T-helper 1 cell (primary cell): ENCODE data around the gene ITSN1.

ENCODE experiments used
- DNase-seq, 5 donors: peaks; one replicate each; pipeline ENCODE4 v3.0.0-alpha.2; 2012 to 2020

ITSN1 gene

DNA sequence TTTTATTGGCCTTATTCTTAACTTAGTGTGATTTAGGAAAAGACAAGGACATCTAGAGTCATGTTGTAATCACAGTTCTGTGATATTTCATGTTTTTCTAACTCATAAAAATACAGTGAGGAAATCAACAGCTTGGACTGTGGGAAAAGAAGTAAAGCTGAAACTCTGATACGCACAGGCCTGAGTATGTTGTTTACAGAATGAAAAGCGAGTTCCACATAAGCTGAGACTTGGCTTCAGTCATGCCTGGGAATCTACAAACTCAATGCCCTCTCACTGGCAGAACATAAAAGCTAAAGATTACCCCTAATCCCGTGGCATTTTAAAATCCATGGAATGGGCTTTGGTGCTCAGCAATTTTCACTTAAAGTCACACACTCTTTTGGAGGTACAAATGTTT is 296.9 kb downstream of the ITSN1 start:
- no peak for DNase-seq

- DNase-seq: peak in 1 of 5 donors; percentile 33
These were observed 298.0 kb downstream of the ITSN1 start for GRCh38 chr21:33940164-33940880.

- DNase-seq: no peak
These were observed 298.6 kb downstream of the ITSN1 start for GRCh38 chr21:33940881-33941245.

- no peak for DNase-seq
These were observed 300.1 kb downstream of the ITSN1 start for GRCh38 chr21:33942426-33942825.

DNA sequence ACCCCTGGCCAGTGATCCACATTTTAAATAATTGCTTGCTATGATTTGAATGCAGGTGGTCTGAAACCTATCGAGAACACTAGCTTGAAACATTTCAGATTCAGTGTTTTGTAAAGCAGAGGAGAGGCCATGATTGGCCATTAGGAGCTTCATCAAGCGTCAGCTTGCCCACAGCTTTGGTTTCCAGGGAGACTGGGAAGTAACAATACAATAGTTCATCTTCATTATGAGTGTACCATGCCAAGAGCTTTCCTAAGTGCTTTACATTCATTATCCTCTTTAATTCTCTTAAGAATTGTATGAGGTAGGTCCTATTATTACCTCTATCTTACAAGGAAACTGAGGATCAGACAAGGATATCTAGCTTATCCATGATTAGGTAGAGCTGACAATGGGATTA is 301.0 kb downstream of the ITSN1 start:
- no peak for DNase-seq

- no peak for DNase-seq
These were observed 302.0 kb downstream of the ITSN1 start for GRCh38 chr21:33944185-33944763.

DNA sequence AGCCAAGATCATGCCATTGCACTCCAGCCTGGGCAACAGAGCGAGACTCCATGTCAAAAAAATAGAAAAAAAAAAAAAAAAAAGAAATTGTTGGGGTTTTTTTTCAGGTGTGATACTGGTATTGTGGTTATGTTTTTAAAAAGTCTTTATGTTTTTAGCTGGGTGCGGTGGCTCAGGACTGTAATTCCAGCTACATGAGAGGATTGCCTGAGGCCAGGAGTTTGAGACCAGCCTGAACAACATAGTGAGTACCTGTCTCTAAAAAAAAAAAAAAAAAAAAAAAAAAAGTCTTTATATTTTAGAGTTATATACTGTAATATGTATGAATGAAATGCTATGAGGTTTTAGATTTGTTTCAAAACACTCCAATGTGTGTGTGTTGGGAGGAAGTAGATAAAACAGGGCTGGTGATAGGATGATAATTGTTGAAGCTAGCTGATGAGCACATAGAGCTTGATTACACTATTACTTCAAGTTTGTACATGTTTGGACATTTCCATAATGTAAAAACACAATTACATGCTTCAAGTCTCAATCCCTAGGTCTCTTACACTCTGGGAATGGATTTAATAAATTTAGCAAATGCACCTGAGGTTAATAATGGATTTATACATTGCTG is 303.5 kb downstream of the ITSN1 start:
- DNase-seq: peak in 1 of 5 donors; percentile 35

GRCh38 chr21:33947451-33948095 is 305.3 kb downstream of the ITSN1 start:
- peak; percentile 75 to 95 (median 84) for DNase-seq

DNA sequence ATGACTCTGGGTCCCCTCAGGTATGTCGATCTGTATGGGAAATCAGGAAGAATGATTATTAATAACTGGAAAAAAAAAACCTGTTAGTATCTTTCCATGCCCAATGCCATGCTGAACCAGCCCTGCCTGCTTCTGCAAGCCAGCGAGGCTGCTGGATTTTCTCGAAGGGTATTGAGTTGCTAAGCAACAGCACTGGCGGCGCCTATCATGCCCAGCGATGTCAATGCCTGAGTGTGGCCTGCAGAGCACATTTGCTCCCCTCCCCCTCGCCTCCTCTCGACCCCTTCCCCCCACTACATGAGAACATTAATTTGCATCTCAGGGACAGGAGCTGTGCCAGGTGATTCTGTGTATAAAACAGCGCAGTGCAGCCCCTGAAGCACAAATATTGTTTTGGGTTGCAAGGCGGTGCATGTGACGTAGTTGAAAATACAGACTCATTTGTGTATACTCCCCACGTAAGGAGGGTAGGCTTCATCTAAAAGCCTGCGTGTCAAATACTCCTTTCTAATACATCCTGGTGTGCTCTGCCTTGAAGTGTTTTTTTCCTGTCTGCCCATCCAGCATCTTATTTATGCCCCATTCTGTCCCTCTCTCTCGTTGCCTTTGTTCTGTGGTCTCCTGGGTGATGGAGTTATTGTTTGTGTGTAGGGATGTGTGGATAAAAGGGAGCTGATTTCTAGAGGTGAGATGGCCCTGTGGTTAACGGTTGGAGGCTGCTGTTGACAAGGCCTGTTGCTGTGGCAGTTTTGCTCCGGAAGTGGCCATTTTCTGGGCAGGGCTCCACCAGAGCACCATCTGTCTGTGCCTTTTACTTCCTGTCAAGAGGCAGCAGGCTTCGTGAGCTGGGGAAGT is 306.0 kb downstream of the ITSN1 start:
- peak; percentile 66 to 97 (median 78) for DNase-seq

GRCh38 chr21:33948951-33949444 is 306.7 kb downstream of the ITSN1 start:
- DNase-seq: peak in 1 of 5 donors; percentile 9
